Measurements from ENCODE around the gene KIF1A.

KIF1A gene

GRCh38 chr2:240670402-240670801 is 149.6 kb downstream of the KIF1A start:
- Histone ChIP-seq H3K27me3 (ENCODE audit: control insufficient read depth, insufficient read depth, low read length) (peaks cover 16% of the 10 kb centered on the region), H3K36me3 (ENCODE audit: control insufficient read depth, insufficient read depth, low read length) (no peaks in the 10 kb centered on the region), H3K4me1 (ENCODE audit: control insufficient read depth, insufficient read depth, low read length) (no peaks in the 10 kb centered on the region), H3K27ac (ENCODE audit: low read depth, low read length) (no peak overlapping the region), H3K4me3 (ENCODE audit: low read depth, low read length) (no peak overlapping the region), H3K9ac (ENCODE audit: low read depth, low read length) (no peak overlapping the region), H3K9me3 (ENCODE audit: control insufficient read depth, insufficient read depth, low read length) (no peaks in the 10 kb centered on the region)

DNA sequence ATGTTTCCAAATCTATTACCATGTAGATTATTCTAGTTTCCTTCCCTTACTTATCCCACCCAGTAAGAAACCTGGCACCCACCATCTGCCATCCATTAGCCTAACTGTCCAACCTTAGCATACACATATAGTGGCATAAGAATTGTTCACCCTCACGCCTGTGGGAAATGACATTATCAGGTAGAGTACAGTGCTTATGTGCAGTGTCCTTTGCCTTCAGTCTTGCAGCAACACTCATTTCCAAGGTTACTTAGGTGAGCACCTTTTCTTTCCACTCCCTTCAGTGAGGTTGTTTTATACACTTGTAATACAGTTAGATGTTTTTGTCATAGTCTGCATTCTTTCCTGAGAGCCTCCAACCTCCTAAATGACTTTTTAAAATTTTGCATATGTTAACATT is 155.4 kb downstream of the KIF1A start:
- Histone ChIP-seq H3K27me3 (ENCODE audit: control insufficient read depth, insufficient read depth, low read length) (peaks cover 4% of the 10 kb centered on the region; the same call in 1 of the 2 replicates), H3K27ac (ENCODE audit: low read depth, low read length) (no peak overlapping the region), H3K36me3 (ENCODE audit: control insufficient read depth, insufficient read depth, low read length) (no peaks in the 10 kb centered on the region), H3K9me3 (ENCODE audit: control insufficient read depth, insufficient read depth, low read length) (peaks cover 3% of the 10 kb centered on the region; the same call in 1 of the 2 replicates), H3K9ac (ENCODE audit: low read depth, low read length) (no peak overlapping the region), H3K4me1 (ENCODE audit: control insufficient read depth, insufficient read depth, low read length) (no peaks in the 10 kb centered on the region), H3K4me3 (ENCODE audit: low read depth, low read length) (no peak overlapping the region)

Measured in HUES48 (cell line).